GM19463 (cell line): ENCODE data around the gene ACBD7.

Experiments
- ATAC-seq: cut with Tn5 transposase; IDR thresholded peaks from one replicate; pipeline ENCODE4 v1.9.1; 2021; ENCODE audit warnings: mild to moderate bottlenecking, moderate library complexity; ENCODE audit not compliant: unreplicated experiment

Gene ACBD7

GRCh38 chr10:15092855-15093408 is 4.4 kb upstream of the ACBD7 start:
- no peak for ATAC-seq

DNA sequence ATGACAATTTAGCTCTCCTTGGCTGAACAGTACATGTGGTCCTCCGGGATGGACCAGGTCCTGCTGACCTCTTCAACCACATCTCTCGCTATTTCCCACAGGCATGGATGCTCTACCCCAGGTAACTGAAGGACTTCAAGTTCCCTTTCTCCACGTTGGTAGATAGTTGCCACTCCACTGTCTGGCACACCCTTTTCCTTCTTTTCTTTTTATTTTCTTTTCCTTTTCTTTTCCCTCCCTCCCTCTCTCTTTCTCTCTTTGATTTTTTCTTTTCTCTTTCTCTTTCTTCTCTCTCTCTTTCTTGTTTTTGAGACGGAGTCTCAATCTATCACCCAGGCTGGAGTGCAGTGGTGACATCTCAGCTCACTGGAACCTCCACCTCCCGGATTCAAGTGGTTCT is 2.8 kb upstream of the ACBD7 start:
- no peak for ATAC-seq

DNA sequence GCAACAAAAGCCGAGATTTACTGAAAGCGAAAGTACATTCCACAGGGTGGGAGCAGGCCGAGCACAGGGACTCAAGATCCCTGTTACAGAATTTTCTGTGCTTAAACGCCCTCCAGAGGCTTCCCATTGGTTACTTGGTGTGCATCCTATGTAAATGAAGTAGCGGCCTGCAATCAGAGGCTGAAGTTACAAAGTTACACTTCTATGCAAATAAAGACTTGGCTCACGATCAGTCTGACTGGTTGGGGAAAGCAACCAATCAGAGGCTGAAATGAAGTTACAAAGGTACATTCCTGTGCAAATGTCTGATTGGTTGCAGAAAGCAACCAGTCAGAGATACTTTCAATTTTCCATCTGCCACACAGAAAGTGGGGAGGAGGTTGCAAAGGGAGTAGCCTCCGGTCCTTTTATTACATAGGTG is 4.1 kb downstream of the ACBD7 start:
- no peak for ATAC-seq

GRCh38 chr10:15083674-15084501 is 4.7 kb downstream of the ACBD7 start:
- no peak for ATAC-seq

GRCh38 chr10:15075421-15075820 is 13.2 kb downstream of the ACBD7 start:
- ATAC-seq: no peak

DNA sequence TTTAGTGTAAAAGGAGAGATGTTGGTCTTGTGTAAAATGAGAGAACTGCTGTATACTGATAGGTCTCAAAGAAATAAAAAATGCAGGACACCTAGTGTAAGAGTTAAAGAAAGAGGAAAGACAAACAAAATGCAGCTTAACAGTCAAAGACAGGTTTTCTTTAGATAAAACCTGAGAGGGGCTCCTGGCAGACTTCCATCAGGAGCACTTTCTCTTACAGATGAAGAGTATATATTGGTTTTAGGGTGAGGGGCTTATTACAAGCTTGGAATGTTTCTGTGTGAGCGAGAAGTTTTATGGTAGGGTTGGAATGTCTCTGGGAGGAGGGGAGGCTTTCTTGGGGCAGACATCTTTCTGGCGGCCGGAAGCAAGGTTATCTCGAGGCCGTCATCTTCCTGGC is 16.2 kb downstream of the ACBD7 start:
- ATAC-seq: no peak

DNA sequence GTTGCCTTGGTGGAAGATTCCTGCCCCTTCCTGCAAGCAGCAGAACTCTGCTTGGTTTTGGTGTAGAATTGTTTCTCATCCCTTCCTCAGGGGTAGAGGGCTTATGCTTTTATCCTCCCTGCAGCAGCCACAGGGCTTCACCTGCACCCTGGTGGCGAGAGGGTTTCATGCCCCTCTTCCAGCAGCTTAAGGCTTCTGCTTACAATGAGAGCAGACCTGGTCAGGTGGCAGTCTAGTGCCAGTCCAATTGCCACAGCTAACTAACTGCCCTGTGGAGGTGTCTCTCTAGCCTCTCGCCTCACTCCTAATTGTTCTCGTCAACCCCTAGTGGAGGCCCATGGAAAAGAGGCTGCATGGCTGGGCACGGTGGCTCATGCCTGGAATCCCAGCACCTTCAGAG is 19.3 kb downstream of the ACBD7 start:
- no peak for ATAC-seq

GRCh38 chr10:15068802-15069201 is 19.8 kb downstream of the ACBD7 start:
- no peak for ATAC-seq

DNA sequence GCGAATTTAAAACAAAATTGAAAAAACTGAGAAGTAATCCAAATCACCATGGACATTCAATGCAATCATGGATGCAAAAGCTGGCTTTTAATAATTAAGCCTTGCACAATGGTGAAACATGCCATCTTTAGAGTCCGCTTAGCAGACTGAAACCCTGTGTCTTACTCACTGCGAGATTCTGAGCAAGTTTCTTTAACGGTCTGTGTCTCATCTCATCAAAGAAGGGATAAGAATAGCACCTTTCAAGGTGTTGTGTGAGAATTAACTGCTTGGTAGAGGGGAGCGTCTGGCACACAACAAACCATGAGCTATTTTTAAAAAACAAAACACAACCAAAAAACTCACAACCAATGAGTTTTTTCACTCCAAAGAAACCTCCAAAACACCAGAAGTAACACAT is 21.4 kb downstream of the ACBD7 start:
- ATAC-seq: no peak

- ATAC-seq: no peak
Measured at GRCh38 chr10:15060638-15061037, 27.9 kb downstream of the ACBD7 start.

- ATAC-seq: no peak
Measured at GRCh38 chr10:15059914-15060313, 28.7 kb downstream of the ACBD7 start.

DNA sequence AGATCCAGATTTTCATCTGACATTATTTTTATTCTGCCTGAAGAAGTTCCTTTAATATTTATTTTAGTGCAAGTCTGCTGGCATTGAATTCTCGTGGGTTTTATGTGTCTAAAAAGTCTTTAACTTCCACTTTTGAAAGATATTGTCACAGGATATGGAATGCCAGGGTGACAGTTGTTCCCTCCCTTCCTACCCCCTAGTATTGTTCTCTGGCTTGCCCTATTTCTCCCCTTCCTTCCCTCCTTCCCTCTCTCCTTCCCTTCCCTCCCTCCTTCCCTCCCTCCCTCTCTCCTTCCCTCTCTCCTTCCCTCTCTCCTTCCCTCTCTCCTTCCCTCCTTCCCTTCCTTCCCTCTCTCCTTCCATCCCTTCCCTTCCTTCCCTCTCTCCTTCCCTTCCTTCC is 29.9 kb downstream of the ACBD7 start:
- no peak for ATAC-seq

- ATAC-seq: no peak
Measured at GRCh38 chr10:15053061-15053460, 35.5 kb downstream of the ACBD7 start.

DNA sequence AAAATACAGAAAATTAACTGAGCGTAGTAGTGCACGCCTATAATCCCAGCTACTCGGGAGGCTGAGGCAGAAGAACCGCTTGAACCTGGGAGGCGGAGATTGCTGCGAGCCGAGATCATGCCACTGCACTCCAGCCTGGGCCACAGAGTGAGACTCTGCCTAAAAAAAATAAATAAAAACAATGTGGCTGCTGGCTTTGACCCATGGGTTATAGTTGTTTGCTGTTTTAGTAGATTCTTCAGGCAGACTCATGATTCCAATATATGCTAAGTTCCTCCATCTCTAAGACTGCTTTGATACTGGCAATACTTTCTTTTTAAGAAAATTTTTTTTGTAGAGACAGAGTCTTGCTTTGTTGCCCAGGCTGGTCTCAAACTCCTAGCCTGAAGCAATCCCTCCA is 36.5 kb downstream of the ACBD7 start:
- ATAC-seq: no peak

GRCh38 chr10:15049533-15049932 is 39.0 kb downstream of the ACBD7 start:
- no peak for ATAC-seq

DNA sequence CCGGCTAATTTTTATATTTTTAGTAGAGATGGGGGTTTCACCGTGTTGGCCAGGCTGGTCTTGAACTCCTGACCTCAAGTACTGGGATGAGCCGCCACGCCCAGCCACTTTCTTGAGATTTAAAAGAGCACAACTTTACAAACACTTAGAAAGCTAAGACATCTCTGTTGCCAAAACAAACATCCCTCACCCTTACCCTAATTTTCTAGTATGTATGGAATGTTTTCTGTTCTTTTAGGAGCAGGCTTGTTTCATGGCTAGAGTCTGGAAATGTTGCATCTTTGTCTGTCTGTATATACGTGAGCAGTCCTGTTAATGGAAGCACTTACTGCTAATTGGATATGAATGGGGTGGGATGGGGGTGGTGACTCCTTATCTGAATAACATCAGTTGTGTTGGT is 42.0 kb downstream of the ACBD7 start:
- ATAC-seq: no peak

GRCh38 chr10:15045380-15045779 is 43.2 kb downstream of the ACBD7 start:
- no peak for ATAC-seq

GRCh38 chr10:15043674-15044073 is 44.9 kb downstream of the ACBD7 start, which contains the start of gene OLAH:
OLAH (plus strand) TSS chr10:15043943; CDS start chr10:15047289, 3,346 bp downstream.
- no peak for ATAC-seq

DNA sequence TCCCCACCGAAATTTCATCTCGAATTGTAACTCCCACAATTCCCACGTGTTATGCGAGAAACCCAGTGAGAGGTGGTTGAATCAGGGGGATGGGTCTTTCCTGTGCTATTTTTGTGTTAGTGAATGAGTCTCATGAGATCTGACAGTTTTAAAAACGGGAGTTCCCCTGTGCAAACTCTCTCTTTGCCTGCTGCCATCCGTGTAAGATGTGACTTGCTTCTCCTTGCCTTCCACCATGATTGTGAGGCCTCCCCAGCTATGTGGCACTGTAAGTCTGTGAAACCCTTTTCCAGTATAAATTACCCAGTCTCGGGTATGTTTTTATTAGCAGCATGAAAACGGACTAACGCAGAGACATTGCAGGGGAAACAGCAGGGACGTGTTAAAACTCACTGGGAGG is 50.2 kb downstream of the ACBD7 start:
- ATAC-seq: no peak

DNA sequence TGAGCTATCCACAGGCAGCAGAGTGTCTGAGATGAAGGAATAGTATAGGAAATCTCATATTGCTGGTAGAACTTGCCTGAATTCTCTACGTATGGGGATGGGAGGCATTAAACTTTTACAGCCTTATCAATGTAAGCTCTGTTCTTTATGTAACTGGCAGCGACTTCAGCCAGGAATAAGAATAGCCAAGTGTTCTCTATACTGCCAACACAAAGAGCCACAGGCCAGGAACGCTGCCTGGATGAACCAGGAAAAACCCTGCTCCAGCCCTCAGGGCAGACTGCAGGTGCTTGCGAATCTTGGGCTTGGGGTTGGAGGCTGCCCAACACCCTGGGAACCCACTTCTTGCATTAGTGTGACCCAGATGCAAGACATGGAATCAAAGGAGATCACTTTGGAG is 50.9 kb downstream of the ACBD7 start:
- no peak for ATAC-seq

GRCh38 chr10:15035385-15036301 is 52.9 kb downstream of the ACBD7 start:
- ATAC-seq: no peak

DNA sequence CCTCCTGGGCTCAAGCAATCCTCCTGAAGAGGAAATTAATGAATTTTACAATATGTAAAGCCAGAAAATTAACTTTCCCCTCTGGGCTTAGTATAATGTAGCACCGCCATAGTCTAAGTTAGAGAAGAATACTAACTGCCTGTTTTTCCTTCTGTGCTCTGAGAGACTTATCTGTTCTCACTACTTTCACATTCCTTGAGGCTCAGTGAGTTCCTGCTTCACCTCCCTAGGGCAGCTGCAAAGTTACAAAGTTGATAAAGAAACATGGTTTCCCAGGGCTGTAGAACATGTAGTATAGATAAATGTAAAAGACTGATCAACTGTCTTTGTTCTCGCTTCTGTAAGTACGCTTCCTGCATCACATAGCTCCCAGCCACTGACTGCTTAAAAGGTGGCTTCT is 60.8 kb downstream of the ACBD7 start:
- ATAC-seq: no peak
